ENCODE data around the gene TNKS1BP1.
A peak's percentile ranks its signal among the peaks of the same experiment; 100 is the strongest.
"Not testable (repeated sequence)": the region's sequence is repeated elsewhere in the genome, so short reads cannot be mapped to it uniquely, and the experiment has no call there.

Gene TNKS1BP1

GRCh38 chr11:57294225-57295131, 30.3 kb downstream of the TNKS1BP1 start:
- Histone ChIP-seq H3K27me3 (ENCODE audit: control insufficient read depth, insufficient read depth, low read length, poor library complexity, severe bottlenecking) (no peaks in the 10 kb centered on the region), H3K4me3 (ENCODE audit: insufficient read depth, low read depth, low read length) (no peak overlapping the region), H3K27ac (ENCODE audit: insufficient read depth, low read depth, low read length, poor library complexity, severe bottlenecking) (no peak overlapping the region), H3K9me3 (ENCODE audit: control insufficient read depth, low read length) (no peaks in the 10 kb centered on the region), H3K36me3 (ENCODE audit: control insufficient read depth, insufficient read depth, low read length) (peaks cover 12% of the 10 kb centered on the region), H3K4me1 (ENCODE audit: control insufficient read depth, insufficient read depth, low read length) (peaks cover 10% of the 10 kb centered on the region)
- 90 to 92% methylated on average over 2 of the region's 2 CpGs for WGBS, 2 experiments

DNA sequence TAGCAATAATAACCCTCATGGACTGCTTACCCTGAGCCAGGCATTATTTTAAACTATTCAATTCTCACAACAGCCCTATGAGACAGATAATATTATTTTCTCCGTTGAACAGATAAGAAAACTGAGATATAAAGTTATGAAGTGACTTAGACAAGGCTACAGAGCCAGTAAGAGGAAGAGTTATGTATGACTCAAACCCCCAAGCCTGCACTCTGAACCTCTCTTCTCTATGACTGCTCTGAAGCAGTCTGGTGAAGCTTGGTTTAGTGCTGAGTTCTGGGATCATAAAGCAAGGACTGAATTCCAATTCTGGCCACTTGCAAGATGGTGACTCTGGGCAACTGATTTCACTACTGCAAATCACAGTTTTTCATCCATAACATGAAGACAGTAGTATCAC, 34.5 kb downstream of the TNKS1BP1 start:
- no peak overlapping the region for H3K27ac ChIP-seq (ENCODE audit: insufficient read depth, low read depth, low read length, poor library complexity, severe bottlenecking)
- peaks cover 19% of the 10 kb centered on the region for H3K4me1 ChIP-seq (ENCODE audit: control insufficient read depth, insufficient read depth, low read length)
- 86 to 100% methylated on average over 1 of the region's 1 CpG for WGBS, 2 experiments
- H3K9me3 ChIP-seq (ENCODE audit: control insufficient read depth, low read length), result no peaks in the 10 kb centered on the region
- H3K4me3 ChIP-seq (ENCODE audit: insufficient read depth, low read depth, low read length), result no peak overlapping the region
- H3K27me3 ChIP-seq (ENCODE audit: control insufficient read depth, insufficient read depth, low read length, poor library complexity, severe bottlenecking), result no peaks in the 10 kb centered on the region
- no peaks in the 10 kb centered on the region for H3K36me3 ChIP-seq (ENCODE audit: control insufficient read depth, insufficient read depth, low read length)

DNA sequence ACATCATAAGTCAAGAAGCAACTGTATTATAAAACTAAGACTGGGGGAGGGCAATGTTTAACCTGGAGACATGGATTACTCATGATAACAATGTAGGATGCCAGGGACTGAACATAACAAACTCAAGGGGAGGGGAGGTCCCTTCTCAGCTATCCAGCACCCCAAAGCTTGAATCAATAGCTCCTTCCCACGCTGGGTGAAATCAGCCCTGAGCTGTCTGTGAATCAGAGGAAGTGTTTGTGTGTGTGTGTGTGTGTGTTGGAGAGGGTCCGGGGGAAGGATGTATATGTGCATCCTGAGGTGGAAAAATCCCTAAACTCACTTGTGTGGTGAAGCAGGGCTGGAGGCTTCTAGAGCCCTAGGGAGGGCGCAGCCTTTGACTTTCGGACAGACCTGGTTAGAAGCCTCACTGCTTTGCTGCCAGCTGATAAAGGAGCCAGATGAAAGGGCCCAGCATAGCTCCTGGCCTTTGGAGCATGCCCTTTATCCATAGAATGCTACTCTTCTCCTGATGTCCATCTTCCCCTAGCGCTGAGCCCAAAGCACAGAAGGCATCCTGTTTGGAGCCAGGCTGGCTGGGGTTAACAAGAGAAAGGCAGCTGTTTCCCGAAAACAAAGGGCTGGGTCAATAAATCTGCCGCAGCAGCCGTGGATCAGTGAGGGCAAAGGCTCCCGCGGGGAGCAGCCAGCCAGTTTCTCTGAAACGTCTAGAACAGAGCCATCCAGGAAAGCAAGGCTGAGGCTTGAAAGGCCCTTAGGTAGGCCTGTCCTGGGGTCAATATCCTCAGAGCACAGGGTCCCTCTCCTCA, 35.8 kb downstream of the TNKS1BP1 start:
- H3K27me3 ChIP-seq (ENCODE audit: control insufficient read depth, insufficient read depth, low read length, poor library complexity, severe bottlenecking), result no peaks in the 10 kb centered on the region
- peak overlapping the region; percentile 75 for H3K27ac ChIP-seq (ENCODE audit: insufficient read depth, low read depth, low read length, poor library complexity, severe bottlenecking)

DNA sequence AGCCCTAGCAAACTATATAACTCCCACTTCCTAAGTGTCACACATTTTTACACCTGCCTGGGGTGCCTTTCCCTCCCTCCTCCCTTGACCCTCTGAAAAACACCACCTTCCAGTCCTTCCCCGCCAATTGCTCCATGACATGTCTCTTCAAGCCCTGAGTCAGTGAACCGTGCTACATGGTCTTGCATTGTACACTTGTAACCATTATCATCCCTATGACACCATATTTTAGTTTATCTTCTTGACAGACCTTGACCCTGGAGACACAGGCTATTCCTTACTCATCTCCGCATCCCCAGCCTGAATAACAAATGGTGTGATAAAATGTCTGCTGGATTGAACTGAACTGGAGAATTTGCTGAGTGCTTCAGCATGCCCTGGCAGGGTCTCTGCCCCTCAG, 36.9 kb downstream of the TNKS1BP1 start:
- Histone ChIP-seq H3K27ac (ENCODE audit: insufficient read depth, low read depth, low read length, poor library complexity, severe bottlenecking) (no peak overlapping the region), H3K4me1 (ENCODE audit: control insufficient read depth, insufficient read depth, low read length) (peaks cover 19% of the 10 kb centered on the region), H3K27me3 (ENCODE audit: control insufficient read depth, insufficient read depth, low read length, poor library complexity, severe bottlenecking) (no peaks in the 10 kb centered on the region), H3K9me3 (ENCODE audit: control insufficient read depth, low read length) (no peaks in the 10 kb centered on the region), H3K4me3 (ENCODE audit: insufficient read depth, low read depth, low read length) (no peak overlapping the region), H3K36me3 (ENCODE audit: control insufficient read depth, insufficient read depth, low read length) (no peaks in the 10 kb centered on the region)
- 93 to 97% methylated on average over 2 to 3 of the region's 3 CpGs for WGBS, 2 experiments

More for the DNA sequence above, 35.8 kb downstream of the TNKS1BP1 start:
- Histone ChIP-seq H3K4me1 (ENCODE audit: control insufficient read depth, insufficient read depth, low read length) (peaks cover 14% of the 10 kb centered on the region), H3K4me3 (ENCODE audit: insufficient read depth, low read depth, low read length) (no peak overlapping the region), H3K9me3 (ENCODE audit: control insufficient read depth, low read length) (no peaks in the 10 kb centered on the region), H3K36me3 (ENCODE audit: control insufficient read depth, insufficient read depth, low read length) (no peaks in the 10 kb centered on the region)
- 31 to 32% methylated on average over 11 of the region's 11 CpGs for WGBS, 2 experiments

GRCh38 chr11:57283231-57283990, 41.3 kb downstream of the TNKS1BP1 start:
- H3K27ac ChIP-seq (ENCODE audit: insufficient read depth, low read depth, low read length, poor library complexity, severe bottlenecking), result no peak overlapping the region
- no peaks in the 10 kb centered on the region for H3K36me3 ChIP-seq (ENCODE audit: control insufficient read depth, insufficient read depth, low read length)
- 65 to 72% methylated on average over 2 of the region's 2 CpGs for WGBS, 2 experiments
- no peaks in the 10 kb centered on the region for H3K27me3 ChIP-seq (ENCODE audit: control insufficient read depth, insufficient read depth, low read length, poor library complexity, severe bottlenecking)
- no peak overlapping the region for H3K4me3 ChIP-seq (ENCODE audit: insufficient read depth, low read depth, low read length)
- peaks cover 6% of the 10 kb centered on the region for H3K4me1 ChIP-seq (ENCODE audit: control insufficient read depth, insufficient read depth, low read length)
- no peaks in the 10 kb centered on the region for H3K9me3 ChIP-seq (ENCODE audit: control insufficient read depth, low read length)

GRCh38 chr11:57281546-57281945, 43.2 kb downstream of the TNKS1BP1 start:
- not testable (repeated sequence) for H3K27ac ChIP-seq (ENCODE audit: insufficient read depth, low read depth, low read length, poor library complexity, severe bottlenecking); H3K4me1 ChIP-seq (ENCODE audit: control insufficient read depth, insufficient read depth, low read length); H3K4me3 ChIP-seq (ENCODE audit: insufficient read depth, low read depth, low read length); H3K9me3 ChIP-seq (ENCODE audit: control insufficient read depth, low read length); H3K27me3 ChIP-seq (ENCODE audit: control insufficient read depth, insufficient read depth, low read length, poor library complexity, severe bottlenecking); H3K36me3 ChIP-seq (ENCODE audit: control insufficient read depth, insufficient read depth, low read length)
- 86 to 97% methylated on average over 5 to 6 of the region's 6 CpGs for WGBS, 2 experiments

DNA sequence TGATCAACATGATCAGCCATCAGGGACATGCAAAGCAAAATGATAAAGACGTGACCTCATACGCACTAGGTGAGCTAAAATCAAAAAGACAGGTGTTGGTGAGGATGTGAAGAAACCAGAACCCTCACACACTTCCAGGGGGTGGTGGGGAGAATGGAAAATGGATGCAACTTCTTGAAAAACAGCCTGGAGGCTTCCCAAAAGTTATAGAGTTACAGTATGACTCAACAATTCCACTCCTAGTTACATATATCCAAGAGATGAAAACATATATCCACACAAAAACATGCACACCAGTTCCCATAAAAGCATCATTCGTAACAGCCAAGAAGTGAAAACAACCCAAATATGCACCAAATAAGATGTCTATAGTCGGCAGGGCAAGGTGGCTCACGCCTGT, 45.6 kb downstream of the TNKS1BP1 start:
- no peak overlapping the region for H3K27ac ChIP-seq (ENCODE audit: insufficient read depth, low read depth, low read length, poor library complexity, severe bottlenecking)
- H3K4me1 ChIP-seq (ENCODE audit: control insufficient read depth, insufficient read depth, low read length), result peaks cover 6% of the 10 kb centered on the region
- 93 to 97% methylated on average over 5 of the region's 5 CpGs for WGBS, 2 experiments

GRCh38 chr11:57278721-57279095, 46.0 kb downstream of the TNKS1BP1 start:
- H3K36me3 ChIP-seq (ENCODE audit: control insufficient read depth, insufficient read depth, low read length), result no peaks in the 10 kb centered on the region
- no peak overlapping the region for H3K4me3 ChIP-seq (ENCODE audit: insufficient read depth, low read depth, low read length)
- WGBS, 2 experiments, result 90 to 92% methylated on average over 7 of the region's 7 CpGs
- peaks cover 5% of the 10 kb centered on the region for H3K27me3 ChIP-seq (ENCODE audit: control insufficient read depth, insufficient read depth, low read length, poor library complexity, severe bottlenecking)
- H3K4me1 ChIP-seq (ENCODE audit: control insufficient read depth, insufficient read depth, low read length), result peaks cover 4% of the 10 kb centered on the region
- H3K9me3 ChIP-seq (ENCODE audit: control insufficient read depth, low read length), result no peaks in the 10 kb centered on the region
- no peak overlapping the region for H3K27ac ChIP-seq (ENCODE audit: insufficient read depth, low read depth, low read length, poor library complexity, severe bottlenecking)

More for the DNA sequence above, 45.6 kb downstream of the TNKS1BP1 start:
- Histone ChIP-seq H3K4me3 (ENCODE audit: insufficient read depth, low read depth, low read length) (no peak overlapping the region), H3K36me3 (ENCODE audit: control insufficient read depth, insufficient read depth, low read length) (no peaks in the 10 kb centered on the region), H3K9me3 (ENCODE audit: control insufficient read depth, low read length) (no peaks in the 10 kb centered on the region), H3K27me3 (ENCODE audit: control insufficient read depth, insufficient read depth, low read length, poor library complexity, severe bottlenecking) (peaks cover 5% of the 10 kb centered on the region)

- Histone ChIP-seq H3K4me1 (ENCODE audit: control insufficient read depth, insufficient read depth, low read length) (no peaks in the 10 kb centered on the region), H3K27ac (ENCODE audit: insufficient read depth, low read depth, low read length, poor library complexity, severe bottlenecking) (no peak overlapping the region), H3K27me3 (ENCODE audit: control insufficient read depth, insufficient read depth, low read length, poor library complexity, severe bottlenecking) (peaks cover 5% of the 10 kb centered on the region), H3K4me3 (ENCODE audit: insufficient read depth, low read depth, low read length) (no peak overlapping the region), H3K36me3 (ENCODE audit: control insufficient read depth, insufficient read depth, low read length) (no peaks in the 10 kb centered on the region), H3K9me3 (ENCODE audit: control insufficient read depth, low read length) (no peaks in the 10 kb centered on the region)
- 12% methylated on average over 14 of the region's 14 CpGs for WGBS, 2 experiments
These were observed 46.7 kb downstream of the TNKS1BP1 start for GRCh38 chr11:57277845-57278720.

Data from ectodermal cell (in vitro differentiated cells).